Suppressor macrophage treated with lipopolysaccharide for 4 hours (primary cell): ENCODE data around the gene ACLY.

Experiments used
- DNase-seq: peaks from one replicate; pipeline ENCODE4 v3.0.0-alpha.2; 2020

The ACLY gene

GRCh38 chr17:41823580-41823979 is 95.2 kb downstream of the ACLY start:
- no peak for DNase-seq

GRCh38 chr17:41823141-41823524 is 95.6 kb downstream of the ACLY start:
- DNase-seq = no peak

GRCh38 chr17:41822216-41823140 is 96.3 kb downstream of the ACLY start:
- DNase-seq = no peak

GRCh38 chr17:41821776-41822175 is 97.0 kb downstream of the ACLY start:
- no peak for DNase-seq

DNA sequence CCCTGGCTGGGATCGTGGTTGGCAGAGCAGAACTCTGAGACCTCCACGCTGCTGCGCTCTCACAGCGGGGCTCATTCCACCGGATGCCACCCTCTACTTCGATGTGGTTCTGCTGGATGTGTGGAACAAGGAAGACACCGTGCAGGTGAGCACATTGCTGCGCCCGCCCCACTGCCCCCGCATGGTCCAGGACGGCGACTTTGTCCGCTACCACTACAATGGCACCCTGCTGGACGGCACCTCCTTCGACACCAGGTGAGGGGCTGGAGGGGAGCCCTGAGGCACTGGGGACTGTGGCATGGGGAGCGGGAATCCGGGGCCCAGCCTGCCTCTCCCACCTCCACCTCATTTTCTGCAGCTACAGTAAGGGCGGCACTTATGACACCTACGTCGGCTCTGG is 100.7 kb downstream of the ACLY start:
- DNase-seq = no peak
